ENCODE results near the gene LRRK1.
A peak's percentile ranks its signal among the peaks of the same experiment; 100 is the strongest.

LRRK1 gene

DNA sequence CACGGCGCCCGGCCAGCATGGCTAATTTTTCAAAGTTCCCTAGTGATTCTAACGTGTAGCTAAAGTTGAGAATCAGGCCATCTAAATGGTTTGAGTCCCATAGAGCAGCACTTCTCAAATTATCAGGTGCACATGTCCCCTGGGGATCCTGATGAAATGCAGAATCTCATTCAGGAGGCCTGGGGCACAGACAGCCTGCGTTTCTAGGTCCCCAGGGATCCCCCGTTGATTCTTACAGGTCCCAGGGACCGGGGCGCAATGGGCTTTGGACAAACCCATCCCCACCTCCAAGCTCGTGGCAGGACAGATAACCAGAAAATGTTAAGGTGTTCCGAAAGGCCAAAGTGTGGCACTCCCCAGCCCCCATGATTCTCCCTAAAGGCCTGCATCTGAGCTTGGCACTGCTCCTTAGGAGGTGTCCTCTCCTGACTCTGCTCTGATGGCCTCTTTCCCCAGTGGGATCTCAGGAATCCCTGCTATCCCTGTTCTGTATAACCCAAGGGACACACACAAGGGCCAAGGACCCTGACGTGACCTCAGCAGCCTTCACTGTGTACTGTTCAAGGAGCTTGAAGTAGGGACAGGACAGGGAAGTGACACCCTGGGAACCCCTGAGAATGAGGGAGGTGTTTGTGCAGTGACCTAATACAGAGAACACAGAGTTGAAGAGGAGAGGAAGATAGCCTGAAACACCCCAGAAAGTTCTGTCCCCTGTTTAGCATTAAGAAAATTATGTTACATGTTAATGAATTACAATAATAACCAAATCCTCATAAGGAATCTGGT, 8.0 kb downstream of the LRRK1 start:
- DNase-seq (ENCODE audit: insufficient read length, low spot score) (no peak), FAIRE-seq (no peak)
- TF ChIP-seq SPI1 (IDR thresholded peaks at IDR 0.05; ENCODE audit: low read depth, low read length), result peak; percentile 51; the same call in 1 of the 2 replicates
- no peak for TF ChIP-seq POLR2AphosphoS5 (IDR thresholded peaks at IDR 0.05; ENCODE audit: low read depth, low read length)

DNA sequence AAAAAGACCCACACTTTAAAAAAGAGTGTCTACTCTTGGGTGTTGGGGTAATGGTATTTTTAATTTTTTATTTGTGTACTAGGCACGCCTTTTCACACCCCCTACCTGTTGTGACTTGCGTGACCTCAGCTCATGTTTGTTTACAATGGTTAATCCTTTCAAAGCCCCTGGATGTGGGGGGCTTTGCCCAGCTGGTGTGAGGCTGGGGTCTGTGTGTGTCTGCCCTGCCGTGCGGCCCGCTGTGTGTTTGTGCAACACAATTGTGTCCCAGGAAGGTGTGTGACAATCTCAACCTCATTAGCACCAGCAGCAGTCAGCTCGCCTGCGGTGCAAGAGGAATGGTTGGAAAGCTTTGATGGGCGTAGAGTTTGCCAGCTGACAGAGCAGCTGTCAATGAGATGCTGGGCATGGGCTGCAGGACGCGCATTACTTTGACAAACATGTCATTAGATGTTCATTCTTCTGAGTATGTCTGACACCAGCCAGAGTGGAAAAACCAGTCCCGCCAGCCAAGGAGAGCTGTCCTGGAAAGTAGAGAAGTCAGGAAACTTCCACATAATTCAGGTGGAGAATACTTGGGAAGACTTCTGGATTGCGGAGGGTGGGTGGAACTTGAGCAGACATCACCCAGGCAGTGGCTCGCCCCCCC, 9.6 kb downstream of the LRRK1 start:
- FAIRE-seq, result peak; percentile 13
- DNase-seq (ENCODE audit: insufficient read length, low spot score), result no peak
- no peak for TF ChIP-seq POU2F2 (IDR thresholded peaks at IDR 0.05; ENCODE audit: low read depth, low read length)
- TF ChIP-seq PAX5 (IDR thresholded peaks at IDR 0.05; ENCODE audit: insufficient read depth, low read length, severe bottlenecking), result no peak
- no peak for TF ChIP-seq POLR2A (IDR thresholded peaks at IDR 0.05; ENCODE audit: low read depth, low read length)
- no peak for TF ChIP-seq POLR2AphosphoS5 (IDR thresholded peaks at IDR 0.05; ENCODE audit: low read depth, low read length)
- TF ChIP-seq SPI1 (IDR thresholded peaks at IDR 0.05; ENCODE audit: low read depth, low read length), result no peak
- TF ChIP-seq TAF1 (IDR thresholded peaks at IDR 0.05; ENCODE audit: low read depth, low read length), result no peak

GRCh38 chr15:100929641-100930042, 10.5 kb downstream of the LRRK1 start:
- FAIRE-seq (peak; percentile 91), DNase-seq (ENCODE audit: insufficient read length, low spot score) (no peak)
- TF ChIP-seq POU2F2 (IDR thresholded peaks at IDR 0.05; ENCODE audit: low read depth, low read length) (no peak), TAF1 (IDR thresholded peaks at IDR 0.05; ENCODE audit: low read depth, low read length) (no peak), PAX5 (IDR thresholded peaks at IDR 0.05; ENCODE audit: insufficient read depth, low read length, severe bottlenecking) (no peak), POLR2AphosphoS5 (IDR thresholded peaks at IDR 0.05; ENCODE audit: low read depth, low read length) (no peak), SPI1 (IDR thresholded peaks at IDR 0.05; ENCODE audit: low read depth, low read length) (no peak), POLR2A (IDR thresholded peaks at IDR 0.05; ENCODE audit: low read depth, low read length) (no peak)

- DNase-seq (ENCODE audit: insufficient read length, low spot score) (no peak), FAIRE-seq (no peak)
- TF ChIP-seq POLR2AphosphoS5 (IDR thresholded peaks at IDR 0.05; ENCODE audit: low read depth, low read length), result no peak
- no peak for TF ChIP-seq SPI1 (IDR thresholded peaks at IDR 0.05; ENCODE audit: low read depth, low read length)
- no peak for TF ChIP-seq POLR2A (IDR thresholded peaks at IDR 0.05; ENCODE audit: low read depth, low read length)
- TF ChIP-seq POU2F2 (IDR thresholded peaks at IDR 0.05; ENCODE audit: low read depth, low read length), result no peak
- TF ChIP-seq TAF1 (IDR thresholded peaks at IDR 0.05; ENCODE audit: low read depth, low read length), result no peak
- no peak for TF ChIP-seq PAX5 (IDR thresholded peaks at IDR 0.05; ENCODE audit: insufficient read depth, low read length, severe bottlenecking)
Measured at GRCh38 chr15:100930306-100930848, 11.2 kb downstream of the LRRK1 start.

- FAIRE-seq (peak; percentile 95), DNase-seq (ENCODE audit: insufficient read length, low spot score) (no peak)
- TF ChIP-seq PAX5 (IDR thresholded peaks at IDR 0.05; ENCODE audit: insufficient read depth, low read length, severe bottlenecking) (no peak), POU2F2 (IDR thresholded peaks at IDR 0.05; ENCODE audit: low read depth, low read length) (0 out of 2 replicates have a peak, but pooled peaks have one; percentile 15)
Measured at GRCh38 chr15:100931143-100931890, 12.2 kb downstream of the LRRK1 start.

DNA sequence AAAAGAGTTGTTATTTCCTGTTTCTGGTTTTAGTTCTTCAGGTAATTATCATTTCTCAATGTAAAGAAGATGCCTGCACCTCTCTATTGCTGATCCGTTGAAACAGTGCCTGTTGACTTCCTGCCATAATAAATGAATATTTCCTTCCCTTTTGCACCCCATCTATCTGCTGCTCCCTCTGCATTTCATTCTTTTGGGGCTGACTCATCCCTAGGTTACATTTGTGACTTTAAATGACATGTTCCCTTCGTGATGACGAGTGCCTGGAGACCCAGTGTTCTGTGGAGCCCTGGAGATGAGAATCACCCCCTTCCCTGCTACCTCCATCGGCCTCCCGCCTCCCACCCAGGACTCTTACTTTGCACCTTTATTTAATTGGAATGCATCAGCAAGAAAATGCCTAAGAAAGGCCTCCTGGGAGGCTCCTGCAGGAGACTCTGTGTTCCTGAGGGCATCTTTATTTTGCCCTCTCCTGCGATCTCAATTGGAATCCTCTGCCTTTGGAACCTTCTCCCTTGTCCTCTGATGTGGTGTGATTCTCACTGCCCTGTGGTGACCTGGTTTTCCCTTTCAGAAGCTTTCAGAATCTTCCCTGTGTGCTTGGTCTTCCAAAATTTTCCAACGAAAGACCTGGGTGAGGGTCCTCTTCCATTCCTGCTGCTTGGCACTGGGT, 13.7 kb downstream of the LRRK1 start:
- no peak for DNase-seq (ENCODE audit: insufficient read length, low spot score)
- TF ChIP-seq POLR2AphosphoS5 (IDR thresholded peaks at IDR 0.05; ENCODE audit: low read depth, low read length), result no peak
- no peak for TF ChIP-seq SPI1 (IDR thresholded peaks at IDR 0.05; ENCODE audit: low read depth, low read length)
- TF ChIP-seq POU2F2 (IDR thresholded peaks at IDR 0.05; ENCODE audit: low read depth, low read length), result no peak
- no peak for TF ChIP-seq POLR2A (IDR thresholded peaks at IDR 0.05; ENCODE audit: low read depth, low read length)
- TF ChIP-seq TAF1 (IDR thresholded peaks at IDR 0.05; ENCODE audit: low read depth, low read length), result no peak
- no peak for TF ChIP-seq PAX5 (IDR thresholded peaks at IDR 0.05; ENCODE audit: insufficient read depth, low read length, severe bottlenecking)
- FAIRE-seq, result peak; percentile 71

- FAIRE-seq (peak; percentile 58), DNase-seq (ENCODE audit: insufficient read length, low spot score) (no peak)
- TF ChIP-seq PAX5 (IDR thresholded peaks at IDR 0.05; ENCODE audit: insufficient read depth, low read length, severe bottlenecking), result no peak
- no peak for TF ChIP-seq POU2F2 (IDR thresholded peaks at IDR 0.05; ENCODE audit: low read depth, low read length)
- TF ChIP-seq POLR2A (IDR thresholded peaks at IDR 0.05; ENCODE audit: low read depth, low read length), result no peak
- TF ChIP-seq POLR2AphosphoS5 (IDR thresholded peaks at IDR 0.05; ENCODE audit: low read depth, low read length), result no peak
- TF ChIP-seq SPI1 (IDR thresholded peaks at IDR 0.05; ENCODE audit: low read depth, low read length), result no peak
Measured at GRCh38 chr15:100934166-100934565, 15.0 kb downstream of the LRRK1 start.

DNA sequence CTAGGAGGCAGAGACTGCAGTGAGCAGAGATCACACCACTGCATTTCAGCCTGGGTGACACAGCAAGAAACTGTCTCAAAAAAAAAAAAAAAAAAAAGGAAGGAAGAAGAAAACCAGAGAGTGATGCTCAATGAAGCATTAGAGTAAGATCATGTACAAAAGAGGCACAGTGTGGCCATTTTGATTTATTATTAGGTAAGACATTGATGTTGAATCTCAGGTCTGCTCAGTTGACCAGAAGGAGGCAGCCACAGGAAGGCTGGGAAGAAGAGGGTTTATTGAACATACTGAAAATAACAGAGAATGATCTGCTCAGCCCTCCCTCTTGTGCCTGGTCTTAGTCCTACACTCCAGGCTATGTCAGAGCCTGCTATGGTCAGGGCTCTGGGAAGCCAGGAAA, 15.6 kb downstream of the LRRK1 start:
- FAIRE-seq, result peak; percentile 89
- TF ChIP-seq POU2F2 (IDR thresholded peaks at IDR 0.05; ENCODE audit: low read depth, low read length), result no peak
- no peak for TF ChIP-seq TAF1 (IDR thresholded peaks at IDR 0.05; ENCODE audit: low read depth, low read length)
- TF ChIP-seq PAX5 (IDR thresholded peaks at IDR 0.05; ENCODE audit: insufficient read depth, low read length, severe bottlenecking), result no peak
- TF ChIP-seq POLR2AphosphoS5 (IDR thresholded peaks at IDR 0.05; ENCODE audit: low read depth, low read length), result no peak
- TF ChIP-seq SPI1 (IDR thresholded peaks at IDR 0.05; ENCODE audit: low read depth, low read length), result no peak
- TF ChIP-seq POLR2A (IDR thresholded peaks at IDR 0.05; ENCODE audit: low read depth, low read length), result no peak
- DNase-seq (ENCODE audit: insufficient read length, low spot score), result no peak

- TF ChIP-seq SPI1 (IDR thresholded peaks at IDR 0.05; ENCODE audit: low read depth, low read length) (no peak), POLR2AphosphoS5 (IDR thresholded peaks at IDR 0.05; ENCODE audit: low read depth, low read length) (no peak), TAF1 (IDR thresholded peaks at IDR 0.05; ENCODE audit: low read depth, low read length) (no peak), POU2F2 (IDR thresholded peaks at IDR 0.05; ENCODE audit: low read depth, low read length) (no peak), PAX5 (IDR thresholded peaks at IDR 0.05; ENCODE audit: insufficient read depth, low read length, severe bottlenecking) (no peak), POLR2A (IDR thresholded peaks at IDR 0.05; ENCODE audit: low read depth, low read length) (no peak)
Measured at GRCh38 chr15:100937171-100937570, 18.0 kb downstream of the LRRK1 start.

More at GRCh38 chr15:100937171-100937570, 18.0 kb downstream of the LRRK1 start:
- no peak for DNase-seq (ENCODE audit: insufficient read length, low spot score)
- FAIRE-seq, result no peak

Measured in GM12891 (cell line).